GM19351 (cell line): ENCODE measurements around the gene NCK2.

Source experiments
- ATAC-seq: cut with Tn5 transposase; IDR thresholded peaks from one replicate; pipeline ENCODE4 v1.9.1; 2021; ENCODE audit warnings: mild to moderate bottlenecking, moderate library complexity; ENCODE audit not compliant: unreplicated experiment

NCK2 gene

DNA sequence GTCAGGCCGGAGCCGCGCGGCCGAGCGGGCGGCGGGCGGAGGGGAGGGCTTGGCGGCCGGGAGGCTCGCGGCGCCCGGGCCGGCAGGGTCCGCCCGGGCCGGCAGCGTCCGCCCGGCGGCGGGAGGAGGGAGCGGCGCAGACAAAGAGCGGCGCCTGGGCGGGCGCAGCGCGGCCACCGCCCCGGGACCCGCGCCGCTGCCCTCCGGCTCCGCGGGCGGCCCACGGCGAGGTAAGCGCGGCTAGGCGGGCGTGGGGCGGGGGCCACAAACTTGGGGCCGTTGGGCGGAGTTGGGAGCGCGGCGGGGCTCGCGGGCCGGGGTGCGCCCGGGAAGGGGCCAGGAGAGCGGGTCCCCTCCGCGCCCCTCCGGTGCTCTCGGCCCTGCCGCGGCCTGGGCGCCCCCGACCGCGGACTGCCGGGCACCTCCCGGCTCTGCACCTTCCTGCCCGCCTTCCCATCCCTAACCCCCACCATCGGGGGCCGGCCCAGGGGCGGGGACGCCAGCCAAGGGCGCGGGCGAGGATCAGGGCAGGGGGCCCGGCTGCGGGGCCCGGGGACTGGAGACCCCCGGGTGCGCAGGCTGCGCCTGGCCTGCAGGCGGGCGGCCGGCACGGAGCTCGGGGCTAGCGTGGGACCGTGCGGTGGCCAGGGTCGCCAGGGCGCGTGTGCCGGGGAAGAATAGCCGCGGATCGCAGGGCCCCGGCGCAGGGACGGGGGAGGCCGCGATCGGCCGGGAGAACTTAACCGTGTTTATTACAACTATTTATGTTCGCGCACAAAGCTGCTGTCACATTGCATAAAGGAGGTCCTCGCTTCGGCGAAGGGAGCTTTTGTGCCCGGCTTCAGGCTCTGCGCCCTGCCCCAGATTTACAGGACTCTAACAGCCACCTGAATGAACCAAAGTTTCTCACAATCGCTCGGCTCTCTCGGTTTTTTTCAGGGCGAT is at the start of gene NCK2:
Gene NCK2, plus strand, starts transcription at position 4 of the 945 bp plus-strand sequence. CDS start 110,152 bp downstream, outside the sequence.
- ATAC-seq = peak; percentile 31

DNA sequence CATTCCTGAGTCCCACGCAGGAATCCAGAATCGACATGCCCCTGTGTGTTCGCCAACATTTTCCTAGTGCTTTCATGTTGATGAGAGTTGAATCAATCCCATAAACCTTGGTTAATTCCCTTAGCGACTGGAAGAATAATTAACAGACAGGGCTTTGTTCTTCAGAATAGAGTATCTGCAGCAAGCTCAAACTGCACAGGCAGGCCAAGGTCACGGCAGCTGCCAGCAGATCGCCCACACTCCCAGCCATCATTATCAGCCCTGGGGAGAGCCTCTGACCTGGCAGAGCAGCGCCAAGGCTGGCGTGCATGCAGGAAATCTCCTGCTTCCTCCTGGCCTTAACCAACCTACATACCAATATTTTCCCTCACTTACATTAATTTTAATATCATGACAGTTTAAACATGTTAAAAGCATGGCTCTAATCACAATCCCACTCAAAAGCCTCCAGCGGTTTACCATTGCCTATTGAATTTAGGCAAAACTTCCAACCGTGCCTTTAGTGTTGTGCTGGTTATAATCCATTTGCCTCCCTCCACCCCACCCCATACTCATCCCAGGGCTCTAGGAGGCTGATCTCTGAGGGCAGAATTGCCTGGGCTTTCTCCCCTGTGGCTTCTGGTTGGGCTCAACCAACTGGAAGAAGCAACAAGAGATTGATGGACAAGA is 46.8 kb upstream of the NCK2 start:
- no peak for ATAC-seq

DNA sequence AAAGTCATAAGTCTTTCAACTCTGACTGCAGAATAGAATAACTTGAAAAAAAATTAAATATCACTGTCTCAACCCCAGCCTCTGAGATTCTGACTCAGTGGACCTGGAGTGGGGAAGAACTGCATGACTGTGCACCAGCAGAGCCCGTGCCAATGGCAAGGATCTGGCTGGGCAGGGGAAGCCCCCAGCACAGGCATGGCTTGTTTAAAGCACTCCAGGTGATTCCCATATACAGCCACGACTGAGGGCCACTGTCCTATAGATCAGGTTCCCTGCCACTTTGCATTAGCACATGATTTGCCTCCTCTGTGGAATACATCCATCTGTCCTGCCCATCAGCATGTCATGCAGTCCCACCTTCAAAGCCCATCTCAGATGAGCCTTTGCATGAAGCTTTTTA is 45.9 kb upstream of the NCK2 start:
- ATAC-seq = no peak

DNA sequence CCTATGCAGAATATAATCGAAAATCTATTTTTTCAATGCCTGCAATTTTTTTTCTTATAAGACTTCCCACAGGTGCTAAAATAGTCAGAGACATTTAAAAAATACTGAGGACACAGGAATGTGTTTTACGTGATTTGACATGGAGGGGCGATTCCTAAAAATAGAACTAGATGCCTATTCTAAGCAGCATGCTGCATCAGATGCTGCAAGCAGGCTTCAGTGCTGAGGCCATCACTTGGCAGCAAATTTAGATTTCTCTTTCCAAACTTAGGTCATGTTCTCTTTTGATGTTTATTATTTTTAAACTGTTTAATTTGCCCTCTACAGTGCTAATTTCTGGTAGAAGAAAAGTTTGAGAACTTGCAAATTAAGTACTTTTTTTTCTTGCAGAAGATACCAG is 43.7 kb upstream of the NCK2 start:
- no peak for ATAC-seq

DNA sequence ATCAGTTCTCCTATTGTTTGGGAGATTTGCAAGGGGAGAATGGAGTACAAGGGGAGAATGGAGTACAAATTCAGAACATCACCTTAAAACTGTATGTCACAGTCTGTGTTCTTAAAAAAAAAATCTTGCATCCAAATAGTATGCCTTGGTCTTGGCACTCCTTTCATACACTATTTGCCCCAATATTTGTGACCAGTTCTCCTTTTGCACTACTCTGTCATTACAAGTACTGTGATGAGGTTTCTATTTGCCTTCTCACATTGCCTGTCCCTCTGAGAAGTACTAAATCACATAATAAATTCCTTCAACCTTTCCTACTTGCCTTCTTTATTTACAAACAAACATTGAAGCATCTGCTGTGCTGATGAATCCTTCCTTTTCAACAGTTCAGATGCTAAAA is 36.0 kb upstream of the NCK2 start:
- peak; percentile 64 for ATAC-seq

DNA sequence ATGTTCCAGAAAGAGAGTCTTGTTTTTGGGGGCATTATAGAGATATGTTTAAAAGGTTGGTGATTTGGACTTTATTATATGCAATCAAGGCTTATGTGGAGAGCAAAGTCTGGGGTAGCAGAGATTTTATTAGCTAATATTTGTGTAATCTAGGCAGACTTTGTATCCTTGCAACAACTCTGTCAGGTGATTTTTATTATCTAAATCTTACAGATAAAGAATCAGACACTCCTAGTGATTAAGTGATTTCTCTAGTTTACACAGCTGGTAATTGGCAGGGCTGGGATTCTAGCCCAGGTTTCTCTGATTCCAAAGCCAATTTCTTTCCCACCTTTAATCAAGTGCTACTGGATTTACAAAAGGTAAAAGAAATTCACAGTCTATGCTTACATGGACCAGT is 33.3 kb upstream of the NCK2 start:
- no peak for ATAC-seq

DNA sequence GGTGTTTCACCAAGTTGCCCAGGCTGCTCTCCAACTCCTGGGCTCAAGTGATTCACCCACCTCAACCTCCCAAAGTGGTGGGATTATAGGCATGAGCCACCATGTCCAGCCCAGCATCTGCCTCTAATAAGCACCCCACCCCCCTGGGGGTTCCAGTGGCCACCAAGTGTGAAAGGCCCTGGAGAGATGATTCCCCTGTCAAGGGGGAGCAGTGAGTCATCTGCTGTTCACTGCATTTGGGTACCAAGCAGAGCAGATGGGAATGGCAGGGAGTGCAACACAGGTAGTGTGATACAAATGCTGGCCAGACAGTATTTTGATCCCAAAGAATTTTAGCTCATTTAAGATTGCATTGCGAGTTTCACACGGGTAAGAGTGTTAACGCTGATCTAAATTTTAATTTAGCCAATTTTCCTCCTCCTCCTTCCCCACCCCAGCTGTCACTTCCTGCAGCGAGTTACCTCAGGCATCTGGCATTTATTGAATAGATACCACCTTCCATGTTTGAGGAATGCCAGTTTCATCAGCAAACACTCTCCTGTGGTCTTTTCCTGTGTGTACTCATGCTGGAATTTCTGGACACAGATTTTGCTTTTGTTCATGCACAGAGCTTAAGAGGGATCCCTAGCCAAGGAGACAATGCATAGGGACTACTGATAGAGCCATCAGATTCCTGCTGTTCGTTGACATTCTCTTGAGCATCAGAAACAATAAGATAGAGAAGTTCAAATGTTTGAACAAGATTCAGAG is 32.4 kb upstream of the NCK2 start:
- no peak for ATAC-seq

DNA sequence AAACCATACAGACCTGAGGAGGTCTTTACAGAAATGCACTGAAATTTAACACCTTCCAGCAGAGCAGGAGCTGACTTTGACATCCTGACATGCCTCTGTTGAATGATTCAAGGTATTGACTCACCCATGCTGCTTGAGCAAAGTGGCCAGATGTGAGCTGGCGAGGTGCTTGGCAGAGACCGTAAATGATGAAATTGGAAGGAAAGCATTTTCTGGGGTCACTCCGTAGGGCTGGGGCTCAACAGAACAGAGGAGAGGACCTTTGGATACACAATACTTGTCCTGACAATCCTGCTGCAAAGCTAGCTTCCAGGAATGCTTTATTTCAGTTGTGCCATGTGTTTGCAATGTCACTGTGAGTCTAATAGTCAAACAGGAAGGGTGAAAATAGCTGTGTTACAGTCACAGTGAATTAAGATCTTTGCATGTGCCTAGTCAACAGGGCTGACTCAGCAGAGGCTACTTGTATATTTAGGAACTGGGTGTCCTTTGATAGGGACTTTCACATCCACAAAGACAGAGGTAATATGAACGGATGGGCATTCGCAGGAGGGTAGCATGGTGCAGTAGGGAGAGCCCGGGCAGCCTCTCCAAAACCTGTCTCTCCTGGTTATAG is 31.6 kb upstream of the NCK2 start:
- ATAC-seq = no peak

DNA sequence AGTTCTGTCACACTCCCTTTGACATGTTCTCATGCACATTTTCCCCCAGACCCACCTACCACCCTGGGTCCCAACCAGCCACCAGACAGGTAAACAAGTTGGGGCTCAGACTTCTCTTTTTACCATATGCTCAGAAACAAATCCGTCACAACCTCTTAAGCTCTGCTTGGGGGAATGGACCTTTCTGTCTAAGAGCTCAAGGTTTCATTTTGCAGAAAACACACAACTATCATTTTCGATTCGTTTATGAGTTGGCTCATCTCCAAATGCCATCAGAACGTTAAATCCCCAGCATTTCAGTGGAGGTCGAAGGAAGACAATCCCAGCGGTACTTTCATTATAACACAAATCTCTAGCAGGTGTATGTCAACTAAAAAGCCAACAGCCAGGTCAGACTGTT is 30.6 kb upstream of the NCK2 start:
- no peak for ATAC-seq

DNA sequence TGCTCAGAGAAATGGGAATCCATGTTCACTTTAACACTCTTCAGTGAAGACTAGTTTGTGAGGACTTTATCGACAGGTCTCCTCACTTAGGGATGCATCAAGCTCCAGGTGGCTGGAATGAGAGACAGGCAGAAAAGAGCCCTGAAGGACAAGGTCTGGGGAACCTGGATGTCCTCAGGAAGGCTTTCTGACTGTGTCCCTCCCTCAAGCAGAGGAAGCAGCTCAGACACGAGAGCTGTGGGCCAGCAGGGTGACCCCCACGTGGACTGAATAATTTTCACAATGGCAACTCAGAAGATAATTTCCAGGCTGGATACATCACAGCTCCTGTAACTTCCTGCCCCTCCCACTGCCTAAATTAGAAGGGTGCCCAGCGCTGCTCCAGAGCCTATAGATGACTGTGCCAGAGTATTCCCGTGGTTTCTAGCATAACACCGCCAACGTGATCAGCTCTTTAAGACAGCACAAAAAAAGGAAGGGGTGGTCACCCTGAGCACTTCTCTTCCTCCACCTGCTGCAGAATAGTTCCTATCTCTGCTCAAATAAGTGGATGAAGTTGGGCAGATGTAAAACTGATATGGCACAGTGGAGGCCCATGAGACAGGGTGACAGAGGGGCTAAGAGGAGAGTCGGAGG is 25.7 kb upstream of the NCK2 start:
- no peak for ATAC-seq

DNA sequence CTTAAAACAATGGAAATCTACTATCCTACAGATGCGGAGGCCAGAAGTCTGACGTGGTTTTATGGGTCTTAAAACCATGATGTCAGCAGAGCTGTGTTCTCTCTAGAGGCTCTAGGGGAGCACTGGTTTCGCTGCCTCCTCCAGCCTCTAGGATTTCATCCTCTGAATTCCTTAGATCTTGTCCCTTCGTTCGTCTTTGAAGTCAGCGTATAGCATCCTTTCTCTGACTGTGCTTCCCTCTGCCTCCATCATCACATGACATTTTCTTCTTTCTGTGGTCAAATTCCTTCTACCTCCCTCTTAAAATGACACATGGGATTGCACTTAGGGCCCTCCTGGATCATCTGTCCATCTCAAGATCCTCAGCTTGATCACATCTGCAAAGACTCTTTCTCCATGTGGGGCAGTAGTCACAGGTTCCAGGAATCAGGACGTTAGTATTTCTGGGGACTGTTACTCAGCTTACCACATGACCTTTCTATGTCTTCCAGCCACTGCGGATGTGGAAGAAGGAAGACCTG is 22.7 kb upstream of the NCK2 start:
- ATAC-seq = no peak

DNA sequence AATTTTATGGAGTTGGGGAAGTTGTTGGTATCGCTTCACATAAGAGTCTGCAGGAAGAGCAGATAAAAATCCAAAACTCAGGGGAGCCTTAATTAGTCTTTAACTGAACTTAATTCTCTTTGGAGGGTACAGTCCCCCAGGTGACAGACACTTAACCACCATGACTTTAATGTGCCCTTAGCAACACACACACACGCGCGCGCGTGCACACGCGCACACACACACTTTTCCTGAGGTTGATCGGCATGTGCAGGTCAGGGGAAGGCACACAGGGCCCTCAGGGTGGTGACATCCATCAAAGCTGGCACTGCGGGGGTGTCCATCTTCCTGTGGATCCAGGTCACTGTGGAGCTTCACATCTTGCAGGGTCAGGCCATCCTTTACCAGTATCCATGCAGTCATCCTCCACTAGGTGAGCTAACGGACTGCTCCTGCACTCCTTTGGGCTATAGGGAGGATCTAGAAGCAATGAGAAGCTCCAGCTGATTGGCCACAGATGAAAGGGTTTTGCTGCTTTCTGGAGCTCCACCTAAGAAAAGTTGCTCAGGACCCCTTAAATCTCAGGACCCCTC is 21.9 kb upstream of the NCK2 start:
- no peak for ATAC-seq

DNA sequence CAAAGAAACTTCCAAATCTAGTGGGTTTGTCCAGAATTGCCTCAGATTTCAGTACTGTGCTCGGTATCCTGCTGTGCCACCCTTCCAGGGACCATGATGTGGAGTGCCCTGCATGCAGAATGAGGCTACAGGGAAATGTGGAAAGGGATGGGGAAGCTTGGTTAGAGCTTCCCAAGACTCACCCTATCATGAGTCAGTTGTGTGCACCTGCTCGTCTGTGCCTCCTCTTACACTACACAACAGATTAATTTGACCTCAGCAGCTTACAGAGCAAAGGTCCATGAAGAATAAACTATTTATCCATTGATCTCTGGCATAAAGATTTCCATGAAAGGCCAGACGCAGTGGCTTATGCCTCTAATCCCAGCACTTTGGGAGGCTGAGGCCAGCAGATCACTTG is 21.3 kb upstream of the NCK2 start:
- ATAC-seq = no peak

DNA sequence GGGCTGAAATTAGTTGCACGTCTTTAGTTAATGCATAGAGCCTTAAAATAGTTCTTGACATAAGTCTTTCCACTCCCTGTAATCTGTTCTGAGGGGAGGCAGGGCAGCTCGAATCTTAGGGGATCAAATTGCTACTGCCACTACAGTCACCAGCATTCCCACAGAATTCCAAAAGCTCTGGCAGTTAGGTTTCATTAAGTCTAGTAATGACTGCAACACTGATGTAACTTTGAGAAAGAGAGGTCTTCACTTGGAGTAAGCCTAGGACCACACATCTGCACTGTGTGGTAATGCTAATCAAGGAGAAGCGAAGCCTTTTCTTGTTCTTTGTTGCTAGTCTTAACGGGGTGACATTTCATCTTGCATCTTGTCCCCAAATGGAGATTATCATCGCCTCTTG is 19.3 kb upstream of the NCK2 start:
- ATAC-seq = no peak

DNA sequence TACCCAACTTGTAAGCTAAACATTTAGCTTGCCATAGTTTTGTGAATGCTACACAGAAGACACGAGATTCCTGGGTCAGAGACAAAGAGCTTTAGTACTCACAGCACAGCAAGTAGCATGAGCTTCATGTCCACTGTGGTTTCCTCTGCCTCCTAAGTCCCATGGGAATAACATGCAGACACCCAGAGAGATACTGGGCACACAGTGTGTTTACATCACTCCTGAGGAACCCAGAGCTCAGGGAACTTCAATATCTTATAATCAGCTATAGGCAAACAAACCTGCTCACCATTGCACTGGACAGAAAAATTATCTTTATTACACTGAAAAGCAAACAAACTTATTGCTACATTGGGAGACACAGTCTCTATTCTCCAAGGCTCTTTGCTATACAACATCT is 14.5 kb upstream of the NCK2 start:
- ATAC-seq = no peak

DNA sequence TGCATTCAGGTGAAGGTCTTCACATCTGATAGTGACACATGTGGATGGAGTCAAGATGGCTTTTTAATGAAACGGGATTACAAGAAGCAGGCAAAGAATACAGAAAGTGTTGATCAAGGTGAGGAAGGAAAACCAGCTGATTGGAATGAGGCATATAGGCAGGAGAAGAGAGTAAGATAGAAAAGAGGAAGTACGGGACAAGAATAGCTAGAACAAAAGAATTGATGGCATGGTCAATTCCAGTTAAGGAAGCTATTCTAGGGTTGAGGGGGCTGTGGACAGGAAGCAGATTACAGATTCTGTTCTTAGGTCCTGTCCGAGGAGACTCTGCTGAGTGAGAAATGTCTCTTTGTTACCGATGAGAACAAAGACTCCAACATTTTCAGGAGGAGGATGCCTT is 13.2 kb upstream of the NCK2 start:
- ATAC-seq = no peak

DNA sequence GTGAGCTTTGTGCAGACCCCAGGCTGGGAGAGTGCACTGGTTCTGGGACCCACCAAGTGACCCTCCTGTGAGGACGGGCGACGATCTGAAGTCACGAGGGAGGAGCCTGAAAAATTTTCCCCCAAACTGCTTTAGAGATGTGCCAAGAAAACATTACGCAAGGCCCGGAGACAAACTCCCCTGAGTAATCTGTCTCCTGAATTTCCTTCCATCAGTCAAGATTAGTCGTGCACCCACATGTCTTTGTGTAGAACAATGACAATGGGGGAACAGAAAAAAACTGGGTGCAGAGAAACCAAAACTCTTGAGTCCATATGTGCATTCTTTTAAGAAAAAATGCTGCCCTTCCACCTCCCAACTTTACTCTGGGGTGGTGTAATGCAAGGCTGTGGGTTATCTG is 12.6 kb upstream of the NCK2 start:
- ATAC-seq = no peak

DNA sequence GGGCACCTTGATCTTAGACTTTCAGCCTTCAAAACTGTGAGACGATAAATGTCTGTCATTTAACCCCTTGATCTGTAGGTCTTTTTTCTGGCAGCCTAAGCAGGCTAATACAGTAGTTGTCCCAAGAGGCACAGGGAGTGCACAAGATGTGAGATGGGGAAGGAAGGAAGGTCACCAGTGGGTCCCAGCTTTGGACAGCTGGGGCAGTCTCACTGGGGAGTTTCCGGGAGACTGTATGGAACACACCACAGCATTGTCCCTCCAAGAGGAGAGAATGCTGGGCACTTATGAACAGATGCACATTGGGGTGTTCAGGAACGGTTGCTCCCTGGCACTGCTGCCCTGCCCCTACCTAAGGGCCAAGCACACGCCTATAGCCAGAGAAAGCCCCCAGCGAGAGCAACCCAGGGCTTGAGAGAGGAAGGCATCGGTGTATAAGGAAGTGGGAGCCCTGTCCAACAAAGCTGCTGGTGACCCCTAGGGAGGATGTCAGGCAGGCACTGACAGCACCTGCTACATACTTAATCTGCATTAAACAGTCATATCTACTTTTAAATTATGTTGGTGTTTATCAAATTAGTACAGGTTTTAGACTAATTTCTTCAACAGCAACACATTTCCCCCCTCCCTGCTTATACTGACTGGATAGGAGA is 11.6 kb upstream of the NCK2 start:
- ATAC-seq = no peak

DNA sequence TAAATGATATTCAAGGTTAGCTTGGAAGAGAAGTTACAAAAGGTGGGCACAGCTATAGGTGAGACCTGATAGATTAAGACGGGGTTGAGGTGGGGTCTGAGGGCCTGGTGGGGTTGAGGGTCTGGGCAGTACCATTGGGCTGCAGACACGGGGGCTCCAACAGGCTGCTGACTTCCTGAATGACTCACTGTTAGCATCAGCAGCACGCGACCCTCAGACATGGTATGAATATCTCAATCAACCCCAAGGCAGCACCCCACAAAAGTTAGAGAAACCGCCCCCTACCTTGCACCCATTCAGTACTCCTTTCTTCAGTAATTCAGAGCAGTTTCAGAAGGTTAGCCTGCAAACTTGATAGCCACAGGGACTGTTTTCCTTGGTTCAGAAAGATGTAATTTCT is 10.8 kb upstream of the NCK2 start:
- no peak for ATAC-seq
